ENCODE measurements around the gene MEIS2. TPM values are rescaled to one million over a fixed set of nuclear protein-coding genes. Genes with fewer than 3 reads are reported as not detected.

The MEIS2 gene
- total and polyA plus RNA-seq, 2 donors (not counting 3 experiments of a cell fraction or from before 2014, with no cell fraction given), result 22.5 to 26.2 TPM

GRCh38 chr15:36886191-36886590 lies 214.2 kb downstream of the MEIS2 start:
- Histone ChIP-seq H3K79me2 (ENCODE audit: control insufficient read depth, insufficient read depth, low read length) (no peaks in the 10 kb centered on the region), H3K9me1 (replicated peaks; ENCODE audit: control insufficient read depth, extremely low read depth, insufficient read depth, low read length) (no peaks in the 10 kb centered on the region), H4K20me1 (replicated peaks; ENCODE audit: control insufficient read depth, extremely low read depth, insufficient read depth, low read length) (peaks cover 3% of the 10 kb centered on the region), H2AFZ (ENCODE audit: low read depth, low read length) (no peak overlapping the region), H3K36me3 (ENCODE audit: control insufficient read depth in 2 of 2, extremely low read depth in 1 of 2, insufficient read depth in 2 of 2, low read length in 2 of 2) (no peaks in the 10 kb centered on the region), H3K4me3 (replicated peaks in 1 of 3; ENCODE audit: insufficient read depth in 1 of 3, low read depth in 1 of 3, low read length in 3 of 3) (no peak overlapping the region), H3K4me2 (ENCODE audit: insufficient read depth, low read length) (no peak overlapping the region), H3K9me3 (replicated peaks; ENCODE audit: control insufficient read depth, insufficient read depth, low read length) (no peaks in the 10 kb centered on the region), H3K27me3 (ENCODE audit: control insufficient read depth in 2 of 2, insufficient read depth in 2 of 2, low read length in 2 of 2) (peaks cover 67 to 79% of the 10 kb centered on the region in 2 experiments), H3K4me1 (ENCODE audit: control insufficient read depth, extremely low read depth, insufficient read depth, low read length) (peaks cover 11% of the 10 kb centered on the region), H3K9ac (replicated peaks; ENCODE audit: extremely low read depth, insufficient read depth, low read length) (no peak overlapping the region), H3K27ac (ENCODE audit: insufficient read depth, low read depth, low read length) (no peak overlapping the region)
- DNase-seq (ENCODE audit: low read depth, low spot score), result no peak
- TF ChIP-seq EZH2 (IDR thresholded peaks at IDR 0.05; ENCODE audit: borderline replicate concordance, low read depth, low read length, severe bottlenecking), result no peak
- no peak for TF ChIP-seq GATA2 (IDR thresholded peaks at IDR 0.05; ENCODE audit: insufficient read depth, insufficient read length, low read depth, low read length)
- no peak for TF ChIP-seq POLR2AphosphoS5 (IDR thresholded peaks at IDR 0.05; ENCODE audit: insufficient read depth, low read depth, low read length)
- no peak for TF ChIP-seq JUN (IDR thresholded peaks at IDR 0.05; ENCODE audit: borderline replicate concordance, insufficient read depth, insufficient read length, low read depth)
- no peak for TF ChIP-seq MAX (IDR thresholded peaks at IDR 0.05; ENCODE audit: insufficient read depth, insufficient read length)
- TF ChIP-seq POLR2A (IDR thresholded peaks at IDR 0.05; ENCODE audit: low read depth, low read length), result no peak
- TF ChIP-seq FOS (IDR thresholded peaks at IDR 0.05; ENCODE audit: borderline replicate concordance, insufficient read depth, low read length), result no peak
- no peak for TF ChIP-seq CTCF (IDR thresholded peaks at IDR 0.05; ENCODE audit: extremely low read depth in 1 of 2, insufficient read depth in 1 of 2, low read depth in 1 of 2, low read length in 2 of 2)
- TF ChIP-seq MYC (IDR thresholded peaks at IDR 0.05; ENCODE audit: low read depth, low read length), result no peak
- ChIA-PET POLR2A (no interaction called here), CTCF (no interaction called here)
- no TSS peak for BruUV-seq (replicated peaks)
- FAIRE-seq, result no peak
- dilution Hi-C loops (cut with MboI; ENCODE audit: extremely low pct_ligation_motif_present, low sequenced_read_pairs), result no loop called here
- intact Hi-C loops (cut with micrococcal nuclease), result no loop called here
